ENCODE data around the gene SYMPK.

Gene SYMPK

GRCh38 chr19:45884682-45885555 is 22.0 kb upstream of the SYMPK start:
- Histone ChIP-seq H3K27ac (ENCODE audit: low read depth, low read length) (peak overlapping the region; percentile 73), H3K36me3 (ENCODE audit: control insufficient read depth, low read length) (peaks cover 29% of the 10 kb centered on the region), H3K79me2 (ENCODE audit: control insufficient read depth, low read length) (peaks cover 32% of the 10 kb centered on the region), H3K9me2 (replicated peaks; ENCODE audit: control insufficient read depth, low read length) (no peaks in the 10 kb centered on the region), H3K4me1 (ENCODE audit: control insufficient read depth, low read length) (peaks cover 31% of the 10 kb centered on the region), H3F3A (ENCODE audit: control insufficient read depth, insufficient read depth) (peaks cover 4% of the 10 kb centered on the region; the same call in 1 of the 2 replicates), H3K4me2 (ENCODE audit: low read length) (peak overlapping the region; percentile 97), H3K4me3 (ENCODE audit: low read length) (peak overlapping the region; percentile 82), H3K9me3 (ENCODE audit: control insufficient read depth, insufficient read depth, low read length) (no peaks in the 10 kb centered on the region), H3K27me3 (ENCODE audit: control insufficient read depth, low read length) (no peaks in the 10 kb centered on the region), H4K20me1 (ENCODE audit: control insufficient read depth, insufficient read depth, low read depth, low read length) (peaks cover 20% of the 10 kb centered on the region; the same call in 1 of the 2 replicates)
- no peak for TF ChIP-seq CTCF (IDR thresholded peaks at IDR 0.05; ENCODE audit: low read depth, low read length, poor library complexity, severe bottlenecking)
- no peak for TF ChIP-seq EZH2phosphoT487 (IDR thresholded peaks at IDR 0.05; ENCODE audit: borderline replicate concordance, low read length)

GRCh38 chr19:45883881-45884681 is 21.1 kb upstream of the SYMPK start:
- Histone ChIP-seq H3K9me3 (ENCODE audit: control insufficient read depth, insufficient read depth, low read length) (no peaks in the 10 kb centered on the region), H3K79me2 (ENCODE audit: control insufficient read depth, low read length) (peaks cover 32% of the 10 kb centered on the region), H3K4me1 (ENCODE audit: control insufficient read depth, low read length) (peaks cover 31% of the 10 kb centered on the region), H3F3A (ENCODE audit: control insufficient read depth, insufficient read depth) (peaks cover 4% of the 10 kb centered on the region; the same call in 1 of the 2 replicates), H3K36me3 (ENCODE audit: control insufficient read depth, low read length) (peaks cover 29% of the 10 kb centered on the region), H3K4me2 (ENCODE audit: low read length) (peak overlapping the region; percentile 97), H3K27me3 (ENCODE audit: control insufficient read depth, low read length) (no peaks in the 10 kb centered on the region), H4K20me1 (ENCODE audit: control insufficient read depth, insufficient read depth, low read depth, low read length) (peaks cover 20% of the 10 kb centered on the region; the same call in 1 of the 2 replicates), H3K4me3 (ENCODE audit: low read length) (peak overlapping the region; percentile 82; the same call in 1 of the 2 replicates), H3K9me2 (replicated peaks; ENCODE audit: control insufficient read depth, low read length) (no peaks in the 10 kb centered on the region), H3K27ac (ENCODE audit: low read depth, low read length) (no peak overlapping the region)
- TF ChIP-seq CTCF (IDR thresholded peaks at IDR 0.05; ENCODE audit: low read depth, low read length, poor library complexity, severe bottlenecking) (no peak), EZH2phosphoT487 (IDR thresholded peaks at IDR 0.05; ENCODE audit: borderline replicate concordance, low read length) (no peak)

GRCh38 chr19:45883586-45883880 is 20.6 kb upstream of the SYMPK start:
- H3K4me3 ChIP-seq (ENCODE audit: low read length), result peak overlapping the region; percentile 35; the same call in 1 of the 2 replicates
- no peak overlapping the region for H3K27ac ChIP-seq (ENCODE audit: low read depth, low read length)
- no peak for TF ChIP-seq CTCF (IDR thresholded peaks at IDR 0.05; ENCODE audit: low read depth, low read length, poor library complexity, severe bottlenecking)
- no peak for TF ChIP-seq EZH2phosphoT487 (IDR thresholded peaks at IDR 0.05; ENCODE audit: borderline replicate concordance, low read length)
- no peaks in the 10 kb centered on the region for H3K9me3 ChIP-seq (ENCODE audit: control insufficient read depth, insufficient read depth, low read length)
- peaks cover 29% of the 10 kb centered on the region for H3K36me3 ChIP-seq (ENCODE audit: control insufficient read depth, low read length)
- H3K9me2 ChIP-seq (replicated peaks; ENCODE audit: control insufficient read depth, low read length), result no peaks in the 10 kb centered on the region
- H3K4me2 ChIP-seq (ENCODE audit: low read length), result peak overlapping the region; percentile 97
- H4K20me1 ChIP-seq (ENCODE audit: control insufficient read depth, insufficient read depth, low read depth, low read length), result peaks cover 20% of the 10 kb centered on the region; the same call in 1 of the 2 replicates
- H3F3A ChIP-seq (ENCODE audit: control insufficient read depth, insufficient read depth), result peaks cover 4% of the 10 kb centered on the region; the same call in 1 of the 2 replicates
- H3K4me1 ChIP-seq (ENCODE audit: control insufficient read depth, low read length), result peaks cover 31% of the 10 kb centered on the region
- no peaks in the 10 kb centered on the region for H3K27me3 ChIP-seq (ENCODE audit: control insufficient read depth, low read length)
- H3K79me2 ChIP-seq (ENCODE audit: control insufficient read depth, low read length), result peaks cover 32% of the 10 kb centered on the region

All from DOHH2 (cell line).